ENCODE data around the gene ZNF710. TPM values are rescaled to one million over a fixed set of nuclear protein-coding genes. Genes with fewer than 3 reads are reported as not detected.

The ZNF710 gene
- total and polyA plus RNA-seq, 9 of the 15 experiments (the other 6 are each of a cell fraction or from before 2014, with no cell fraction given), result 0.56 to 14.2 (median 5.2) TPM

GRCh38 chr15:90062023-90062442, 60.9 kb downstream of the ZNF710 start (continued):
- TF ChIP-seq ETV1 (tag; conservative IDR thresholded peaks at IDR 0.05; ENCODE audit: low read depth) (peak; percentile 74; the same call in 1 of the 2 replicates), TAF1 (IDR thresholded peaks at IDR 0.05; ENCODE audit: control insufficient read depth, extremely low read depth, insufficient read depth, low read length, severe bottlenecking) (peak; percentile 46), CBFA2T2 (conservative IDR thresholded peaks at IDR 0.05) (peak; percentile 44), CBX2 (IDR thresholded peaks at IDR 0.05; ENCODE audit: insufficient read depth, low read length, poor library complexity, severe bottlenecking) (no peak), NCOA1 (IDR thresholded peaks at IDR 0.05; ENCODE audit: low read depth) (0 out of 2 replicates have a peak, but pooled peaks have one; percentile 67), SMAD4 (CRISPR knock-in tag; conservative IDR thresholded peaks at IDR 0.05) (peak; percentile 13; the same call in 1 of the 2 replicates), MECOM (CRISPR knock-in tag; IDR thresholded peaks at IDR 0.05) (0 out of 2 replicates have a peak, but pooled peaks have one; percentile 49), ZEB2 (IDR thresholded peaks at IDR 0.05) (peak; percentile 69; the same call in 1 of the 2 replicates), CBX3 (IDR thresholded peaks at IDR 0.05; ENCODE audit: borderline replicate concordance in 1 of 2, low read length in 2 of 2) (no peak), PHF21A (IDR thresholded peaks at IDR 0.05; ENCODE audit: borderline replicate concordance, low read depth) (peak; percentile 91; the same call in 1 of the 2 replicates), ARID2 (IDR thresholded peaks at IDR 0.05) (peak; percentile 63; the same call in 1 of the 2 replicates), ATF7 (IDR thresholded peaks at IDR 0.05) (0 out of 2 replicates have a peak, but pooled peaks have one; percentile 27), GATAD2A (IDR thresholded peaks at IDR 0.05) (peak; percentile 100), POLR2G (IDR thresholded peaks at IDR 0.05; ENCODE audit: low read depth, low read length) (peak; percentile 7; the same call in 1 of the 2 replicates), POLR2AphosphoS5 (IDR thresholded peaks at IDR 0.05; ENCODE audit: control insufficient read depth, insufficient read depth, low read depth, low read length) (0 out of 2 replicates have a peak, but pooled peaks have one; percentile 33), DPF2 (IDR thresholded peaks at IDR 0.05) (peak; percentile 92), MTA1 (IDR thresholded peaks at IDR 0.05; ENCODE audit: borderline replicate concordance) (peak; percentile 93), MCM5 (IDR thresholded peaks at IDR 0.05; ENCODE audit: low read depth) (no peak), LARP7 (IDR thresholded peaks at IDR 0.05) (peak; percentile 71; the same call in 1 of the 2 replicates), EP400 (IDR thresholded peaks at IDR 0.05) (peak; percentile 59; the same call in 1 of the 2 replicates), MTF1 (CRISPR knock-in tag; IDR thresholded peaks at IDR 0.05; ENCODE audit: borderline replicate concordance) (no peak)
- TF ChIP-seq, protein P1, sequence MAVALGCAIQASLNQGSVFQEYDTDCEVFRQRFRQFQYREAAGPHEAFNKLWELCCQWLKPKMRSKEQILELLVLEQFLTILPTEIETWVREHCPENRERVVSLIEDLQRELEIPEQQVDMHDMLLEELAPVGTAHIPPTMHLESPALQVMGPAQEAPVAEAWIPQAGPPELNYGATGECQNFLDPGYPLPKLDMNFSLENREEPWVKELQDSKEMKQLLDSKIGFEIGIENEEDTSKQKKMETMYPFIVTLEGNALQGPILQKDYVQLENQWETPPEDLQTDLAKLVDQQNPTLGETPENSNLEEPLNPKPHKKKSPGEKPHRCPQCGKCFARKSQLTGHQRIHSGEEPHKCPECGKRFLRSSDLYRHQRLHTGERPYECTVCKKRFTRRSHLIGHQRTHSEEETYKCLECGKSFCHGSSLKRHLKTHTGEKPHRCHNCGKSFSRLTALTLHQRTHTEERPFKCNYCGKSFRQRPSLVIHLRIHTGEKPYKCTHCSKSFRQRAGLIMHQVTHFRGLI (CRISPR knock-in tag; IDR thresholded peaks at IDR 0.05), result no peak
- TF ChIP-seq, protein P2, sequence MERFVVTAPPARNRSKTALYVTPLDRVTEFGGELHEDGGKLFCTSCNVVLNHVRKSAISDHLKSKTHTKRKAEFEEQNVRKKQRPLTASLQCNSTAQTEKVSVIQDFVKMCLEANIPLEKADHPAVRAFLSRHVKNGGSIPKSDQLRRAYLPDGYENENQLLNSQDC (CRISPR knock-in tag; IDR thresholded peaks at IDR 0.05), result no peak
- TF ChIP-seq, protein P3, sequence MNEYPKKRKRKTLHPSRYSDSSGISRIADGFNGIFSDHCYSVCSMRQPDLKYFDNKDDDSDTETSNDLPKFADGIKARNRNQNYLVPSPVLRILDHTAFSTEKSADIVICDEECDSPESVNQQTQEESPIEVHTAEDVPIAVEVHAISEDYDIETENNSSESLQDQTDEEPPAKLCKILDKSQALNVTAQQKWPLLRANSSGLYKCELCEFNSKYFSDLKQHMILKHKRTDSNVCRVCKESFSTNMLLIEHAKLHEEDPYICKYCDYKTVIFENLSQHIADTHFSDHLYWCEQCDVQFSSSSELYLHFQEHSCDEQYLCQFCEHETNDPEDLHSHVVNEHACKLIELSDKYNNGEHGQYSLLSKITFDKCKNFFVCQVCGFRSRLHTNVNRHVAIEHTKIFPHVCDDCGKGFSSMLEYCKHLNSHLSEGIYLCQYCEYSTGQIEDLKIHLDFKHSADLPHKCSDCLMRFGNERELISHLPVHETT (CRISPR knock-in tag; conservative IDR thresholded peaks at IDR 0.05 in 1 of 2, IDR thresholded peaks at IDR 0.05 in 1 of 2), result peak in 1 of 2 experiments; percentile 69; a peak in 2 of 4 replicates
- TF ChIP-seq, protein P4, sequence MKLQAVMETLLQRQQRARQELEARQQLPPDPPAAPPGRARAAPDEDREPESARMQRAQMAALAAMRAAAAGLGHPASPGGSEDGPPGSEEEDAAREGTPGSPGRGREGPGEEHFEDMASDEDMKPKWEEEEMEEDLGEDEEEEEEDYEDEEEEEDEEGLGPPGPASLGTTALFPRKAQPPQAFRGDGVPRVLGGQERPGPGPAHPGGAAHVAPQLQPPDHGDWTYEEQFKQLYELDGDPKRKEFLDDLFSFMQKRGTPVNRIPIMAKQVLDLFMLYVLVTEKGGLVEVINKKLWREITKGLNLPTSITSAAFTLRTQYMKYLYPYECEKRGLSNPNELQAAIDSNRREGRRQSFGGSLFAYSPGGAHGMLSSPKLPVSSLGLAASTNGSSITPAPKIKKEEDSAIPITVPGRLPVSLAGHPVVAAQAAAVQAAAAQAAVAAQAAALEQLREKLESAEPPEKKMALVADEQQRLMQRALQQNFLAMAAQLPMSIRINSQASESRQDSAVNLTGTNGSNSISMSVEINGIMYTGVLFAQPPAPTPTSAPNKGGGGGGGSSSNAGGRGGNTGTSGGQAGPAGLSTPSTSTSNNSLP (IDR thresholded peaks at IDR 0.05; ENCODE audit: borderline replicate concordance, low read depth, low read length), result peak; percentile 48; the same call in 1 of the 2 replicates

Data from K562 (cell line).